NCI-H1436 treated with DMSO at 0.1 percent for 48 hours (cell line): Measurements from ENCODE around the gene MME.

Experiments
- DNase-seq: peaks from one replicate; lab custom pipeline; 2025; lab: John Stamatoyannopoulos, UW

MME gene

DNA sequence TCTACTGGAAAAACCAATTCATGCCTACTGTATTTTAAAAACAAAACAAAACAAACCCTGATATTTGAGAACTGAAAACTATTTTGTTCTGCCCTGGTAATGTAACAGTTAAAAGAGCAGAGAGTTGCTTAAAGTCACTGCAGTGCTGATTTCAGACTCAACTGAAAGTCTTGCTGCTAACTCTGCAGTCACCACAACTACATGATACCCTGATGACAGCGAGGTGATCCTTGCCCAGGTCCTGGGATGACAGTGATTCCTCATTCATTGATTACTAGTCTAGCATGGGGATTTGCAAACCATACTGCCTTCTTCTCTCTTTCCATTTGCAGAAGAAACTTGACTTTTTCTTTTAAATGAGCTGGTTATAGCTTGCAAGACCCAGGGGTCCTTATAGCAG, 67.5 kb downstream of the MME start:
- DNase-seq, result no peak

DNA sequence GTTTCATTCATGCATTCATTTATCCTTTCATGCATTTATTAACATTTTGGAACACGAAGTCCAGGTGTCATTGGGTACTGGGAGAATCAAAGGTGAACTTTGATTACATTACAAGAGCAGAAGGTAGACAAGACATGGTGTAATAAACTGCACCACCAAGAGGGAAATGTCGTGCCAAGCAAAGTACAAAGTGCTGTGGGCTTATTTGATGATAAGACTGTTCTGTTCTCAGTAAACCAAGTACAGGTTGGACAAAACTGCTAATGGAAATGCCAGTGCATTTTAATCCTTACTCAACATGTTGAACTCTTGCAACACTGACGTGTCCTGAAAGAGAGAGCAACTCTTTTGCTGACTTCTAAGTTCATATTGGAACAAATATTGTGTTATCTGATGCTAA, 69.4 kb downstream of the MME start:
- no peak for DNase-seq

DNA sequence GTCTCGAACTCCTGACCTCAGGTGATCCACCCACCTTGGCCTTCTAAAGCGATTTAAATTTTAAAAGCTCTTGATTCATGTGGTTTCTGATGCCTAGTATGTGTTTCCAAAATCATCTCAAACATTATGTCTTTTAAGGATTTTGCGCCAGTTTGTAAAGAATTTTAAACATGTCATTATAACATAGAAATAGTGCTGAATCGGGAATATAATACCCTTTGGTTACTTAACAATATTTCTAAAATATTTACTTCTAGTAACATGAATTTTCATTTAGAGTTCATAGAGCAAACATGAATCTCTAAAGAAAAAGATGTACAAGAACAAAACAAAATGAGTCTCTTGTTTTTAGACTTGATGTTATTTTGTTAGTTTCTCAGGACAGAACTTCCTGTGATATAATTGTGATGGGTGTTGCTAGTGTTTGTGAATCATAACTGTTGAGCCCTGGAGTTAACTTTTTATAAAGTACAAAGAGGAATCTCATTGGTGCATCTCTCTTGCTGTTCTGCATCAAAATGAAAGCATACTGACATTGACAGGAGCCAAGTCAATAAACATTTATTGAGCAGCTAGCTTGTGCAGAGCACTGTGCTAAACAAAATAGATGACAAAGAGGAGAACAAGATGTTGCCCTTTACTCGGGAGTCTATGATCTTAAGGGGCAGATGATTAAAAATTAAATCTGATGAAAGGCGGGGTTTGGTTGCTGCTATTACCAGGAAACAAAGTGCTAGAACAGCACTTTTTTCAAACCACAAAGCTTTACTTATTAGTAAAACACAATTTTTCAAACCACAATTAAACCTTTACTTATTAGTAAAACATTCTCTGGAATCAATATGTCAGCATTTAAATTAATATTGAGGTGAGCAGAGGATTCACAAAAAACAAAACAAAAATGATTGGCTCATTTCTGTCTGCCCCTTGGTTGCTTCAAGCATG, 73.4 kb downstream of the MME start:
- DNase-seq, result no peak

DNA sequence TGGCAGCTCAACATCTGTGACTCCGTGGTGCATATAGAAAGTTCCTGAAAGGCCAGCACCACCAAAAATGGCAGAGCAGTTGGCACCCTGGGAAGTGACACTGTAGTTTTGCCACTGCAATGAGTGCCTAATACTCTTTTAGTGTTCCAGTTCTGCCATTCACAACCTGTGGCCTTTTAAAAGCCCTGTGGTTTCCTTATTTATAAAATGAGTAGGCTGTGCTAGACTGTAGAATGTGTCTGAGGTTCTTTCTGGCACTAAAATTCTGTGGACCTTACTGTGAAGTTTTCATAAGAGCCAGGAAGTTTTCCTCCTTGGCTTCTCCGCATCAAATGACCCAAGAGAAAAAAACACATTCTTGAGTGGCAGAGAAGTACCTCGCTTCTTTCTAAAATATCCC, 74.1 kb downstream of the MME start:
- no peak for DNase-seq

DNA sequence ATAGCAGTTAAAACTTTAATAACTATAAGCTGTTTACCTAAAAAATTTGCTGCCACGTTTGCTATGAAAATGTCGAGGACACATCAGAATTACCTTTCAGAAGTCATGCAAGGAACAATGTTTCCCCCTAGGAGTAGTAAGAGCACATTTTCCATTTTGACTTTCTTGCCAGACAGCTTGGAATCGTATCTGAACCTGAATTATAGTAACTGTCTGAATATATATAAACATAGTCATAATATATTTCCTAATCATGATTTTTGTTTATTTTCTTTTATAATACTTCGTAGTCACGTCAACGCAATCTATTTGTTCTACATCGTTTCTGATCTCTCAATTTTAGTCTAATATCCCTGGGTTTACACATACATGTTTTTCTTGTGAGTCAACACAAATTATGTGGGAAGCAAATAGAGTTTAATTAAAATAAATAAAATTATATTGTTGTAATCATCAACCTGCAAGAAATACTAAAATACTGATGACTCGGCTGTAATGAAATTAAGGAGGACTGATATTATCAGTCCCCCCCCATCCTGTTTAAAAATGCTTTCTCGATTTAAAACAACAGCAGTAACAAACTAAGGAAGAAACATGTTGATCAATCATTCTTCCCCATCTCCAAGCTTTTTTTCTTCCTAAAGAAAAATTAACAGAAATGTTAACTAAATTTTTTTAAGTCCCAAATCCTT, 78.4 kb downstream of the MME start:
- no peak for DNase-seq

DNA sequence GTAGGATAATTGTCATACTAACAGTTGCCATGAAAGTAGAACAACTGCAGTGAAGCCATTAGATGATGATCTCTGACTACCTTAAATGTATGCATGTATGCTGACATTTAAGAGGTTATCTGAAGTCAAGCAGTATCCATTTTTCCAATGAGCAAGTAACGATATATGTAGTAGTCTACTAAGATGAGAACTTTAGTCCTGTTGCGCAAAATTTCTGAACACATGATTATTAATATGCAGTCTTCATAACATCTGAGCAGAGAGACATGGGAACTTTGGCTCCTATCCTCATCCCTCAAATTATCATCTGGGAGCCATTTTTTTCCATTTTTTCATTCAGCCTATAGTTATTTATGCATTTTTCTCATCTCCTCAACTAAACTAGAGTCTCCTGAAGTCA, 79.2 kb downstream of the MME start:
- no peak for DNase-seq

DNA sequence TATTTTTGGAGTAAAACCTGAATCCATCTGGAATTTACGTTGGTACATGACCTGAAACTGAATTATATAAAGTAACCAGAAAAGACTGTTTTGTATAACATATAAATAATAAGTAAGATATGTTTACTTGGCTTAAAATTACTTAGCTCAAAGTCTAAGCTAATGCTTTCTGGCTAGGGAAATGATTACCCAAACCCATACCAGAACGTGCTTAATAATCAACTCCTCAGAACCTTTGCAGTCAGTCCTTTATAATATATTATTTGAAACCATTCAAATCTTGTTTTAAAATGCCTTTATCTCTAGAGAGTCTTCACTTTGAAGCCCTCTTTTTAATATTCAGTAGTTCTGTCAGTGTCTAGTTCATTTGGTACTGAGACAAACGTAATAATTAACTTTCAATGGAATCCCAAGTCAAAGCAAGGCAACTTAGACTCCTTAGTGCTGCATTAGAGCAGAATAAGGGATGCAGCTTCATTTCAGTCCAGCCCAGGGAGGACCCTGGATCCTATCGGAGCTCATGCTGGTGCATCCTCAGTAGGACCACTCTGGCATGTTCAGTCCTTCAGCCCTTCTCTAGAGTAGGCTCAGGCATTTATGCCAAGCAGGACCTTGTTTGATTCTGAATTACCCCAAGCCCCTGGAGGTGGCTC, 81.6 kb downstream of the MME start:
- DNase-seq, result no peak

DNA sequence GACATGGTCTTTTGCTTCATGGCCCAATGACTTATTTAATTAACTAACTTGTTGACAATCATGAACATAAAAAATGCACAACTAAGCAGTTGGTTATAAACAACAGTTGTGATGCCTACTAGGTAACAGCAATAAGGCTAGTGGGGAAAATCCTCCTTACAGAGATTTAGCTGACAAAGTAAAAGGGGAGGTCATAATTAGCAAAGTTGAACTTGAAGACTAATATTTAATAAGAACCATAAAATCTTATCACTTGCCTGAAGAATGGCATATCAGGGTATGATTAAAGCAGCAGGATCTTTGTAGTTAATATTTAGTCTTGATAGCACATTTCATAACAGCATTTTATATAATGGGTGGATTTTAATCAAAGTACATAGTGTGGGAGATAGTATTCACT, 84.2 kb downstream of the MME start:
- no peak for DNase-seq

DNA sequence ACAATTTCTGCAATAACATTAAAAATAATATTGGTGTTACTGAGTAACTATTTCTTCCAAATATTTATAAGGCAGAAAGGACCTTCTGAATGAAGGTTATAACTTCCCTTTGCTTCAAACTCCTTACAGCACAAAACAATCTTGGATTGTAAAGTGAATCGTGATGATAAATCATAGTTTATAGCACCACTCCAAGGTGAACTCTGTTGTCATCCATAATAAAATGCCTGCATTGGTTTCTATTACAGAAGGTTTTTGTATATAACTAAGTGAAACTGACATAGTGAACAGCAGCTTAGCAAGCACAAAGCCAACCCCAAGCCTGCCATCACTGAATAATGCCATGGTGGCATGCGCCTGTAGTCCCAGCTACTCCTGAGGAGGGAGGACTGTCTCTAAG, 86.3 kb downstream of the MME start:
- DNase-seq, result no peak

DNA sequence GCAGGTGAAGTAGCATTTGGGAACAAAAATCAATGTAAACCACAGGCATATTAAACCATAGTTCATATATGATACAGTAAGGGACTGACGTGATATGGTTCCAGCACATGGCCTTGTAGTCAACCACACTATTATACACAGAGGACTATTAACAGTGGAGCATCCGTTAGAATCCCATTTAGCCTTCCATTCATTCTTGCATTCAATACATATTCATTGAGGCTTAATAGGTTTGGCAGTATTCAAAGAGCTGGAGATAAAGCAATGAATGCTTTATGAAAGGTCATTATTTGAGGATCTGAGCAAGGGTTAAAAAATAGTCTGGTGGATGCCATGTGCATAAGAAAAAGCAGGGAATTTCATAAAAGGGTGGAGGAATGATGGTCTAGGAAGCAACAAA, 89.1 kb downstream of the MME start:
- DNase-seq, result no peak

DNA sequence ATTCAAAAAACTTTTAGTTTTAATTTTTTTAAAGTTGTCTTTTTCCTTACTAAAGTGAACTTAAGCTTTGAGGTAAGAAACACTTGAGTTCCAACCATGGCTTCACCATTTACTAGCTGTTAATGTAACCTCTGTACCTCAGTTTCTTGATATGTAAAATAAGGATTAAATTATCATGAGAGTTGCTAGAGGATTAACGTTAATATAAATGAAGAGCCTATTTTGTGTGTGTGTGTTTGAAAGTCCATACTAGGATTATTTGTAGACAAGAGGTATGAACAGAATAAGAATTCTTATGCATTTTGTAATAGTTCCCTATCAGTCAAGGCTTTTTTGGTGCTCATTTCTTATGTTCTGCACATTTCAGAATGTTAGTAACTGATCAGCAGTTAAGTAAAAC, 93.7 kb downstream of the MME start:
- DNase-seq, result no peak

DNA sequence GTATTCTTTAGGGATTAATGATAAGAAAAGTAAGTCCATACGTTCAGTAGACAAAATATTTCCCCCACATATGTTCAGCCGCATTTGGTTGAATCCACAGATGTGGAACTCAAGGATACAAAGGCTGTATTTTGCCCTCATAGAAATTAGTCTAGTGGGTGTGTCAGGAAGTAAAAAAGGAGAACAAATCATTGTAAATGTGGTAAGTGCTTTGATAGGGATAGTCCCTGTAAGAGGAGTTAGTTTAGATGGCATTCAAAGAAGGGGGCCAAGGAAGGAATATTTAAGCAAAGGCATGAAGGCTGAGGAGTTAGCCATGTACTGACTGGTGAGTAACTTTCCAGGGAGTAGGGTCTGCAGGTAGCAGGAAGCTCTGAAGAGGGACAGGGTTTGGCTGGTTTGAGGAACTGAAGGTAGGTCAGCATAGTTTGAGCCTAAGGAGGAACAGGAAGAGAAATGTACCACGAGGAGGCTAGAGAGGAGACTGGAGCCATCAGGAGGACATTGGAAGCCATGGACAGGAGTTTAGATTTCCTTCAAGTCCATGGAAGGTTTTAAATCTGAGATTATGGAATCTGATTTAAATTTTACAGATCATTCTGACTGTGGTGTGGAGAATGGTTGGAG, 98.8 kb downstream of the MME start:
- no peak for DNase-seq

DNA sequence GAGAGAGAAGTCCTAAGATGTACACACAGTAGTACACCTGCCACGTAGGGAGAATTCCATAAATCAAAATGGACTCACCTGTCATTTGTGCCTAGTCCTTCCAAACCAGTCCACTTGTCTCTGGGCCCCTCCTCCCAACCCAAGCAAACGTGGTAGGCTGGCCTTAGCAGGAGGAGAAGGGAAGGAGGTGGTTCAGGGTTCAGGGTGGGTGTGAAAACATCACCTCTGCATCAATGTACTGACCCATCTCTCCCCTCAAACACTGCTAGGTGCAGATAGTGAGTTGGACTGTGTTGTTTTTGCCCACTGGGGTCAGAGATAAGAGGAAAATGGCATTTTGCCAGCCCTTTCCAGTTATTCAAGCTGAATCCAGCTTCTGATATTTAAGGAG, 99.3 kb downstream of the MME start:
- no peak for DNase-seq

DNA sequence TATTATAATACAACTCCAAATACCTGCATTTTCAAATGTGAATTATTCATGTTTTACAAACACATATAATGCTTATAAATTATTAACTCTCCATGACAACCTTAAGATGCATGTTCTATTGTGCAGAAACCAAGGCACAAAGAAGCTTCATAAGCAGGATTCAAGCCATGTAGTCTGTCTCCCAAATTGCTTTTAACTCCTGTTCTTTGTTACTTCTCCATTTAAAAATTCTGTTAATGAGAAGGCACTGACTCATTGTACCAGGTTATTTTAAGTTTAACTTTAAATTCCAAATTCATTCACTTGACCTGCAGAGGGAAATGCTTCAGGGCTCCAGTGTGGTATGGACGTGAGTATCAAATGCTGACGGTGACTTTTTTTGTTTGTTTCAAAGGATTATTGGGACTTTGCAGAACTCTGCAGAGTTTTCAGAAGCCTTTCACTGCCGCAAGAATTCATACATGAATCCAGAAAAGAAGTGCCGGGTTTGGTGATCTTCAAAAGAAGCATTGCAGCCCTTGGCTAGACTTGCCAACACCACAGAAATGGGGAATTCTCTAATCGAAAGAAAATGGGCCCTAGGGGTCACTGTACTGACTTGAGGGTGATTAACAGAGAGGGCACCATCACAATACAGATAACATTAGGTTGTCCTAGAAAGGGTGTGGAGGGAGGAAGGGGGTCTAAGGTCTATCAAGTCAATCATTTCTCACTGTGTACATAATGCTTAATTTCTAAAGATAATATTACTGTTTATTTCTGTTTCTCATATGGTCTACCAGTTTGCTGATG, 100.0 kb downstream of the MME start:
- no peak for DNase-seq

DNA sequence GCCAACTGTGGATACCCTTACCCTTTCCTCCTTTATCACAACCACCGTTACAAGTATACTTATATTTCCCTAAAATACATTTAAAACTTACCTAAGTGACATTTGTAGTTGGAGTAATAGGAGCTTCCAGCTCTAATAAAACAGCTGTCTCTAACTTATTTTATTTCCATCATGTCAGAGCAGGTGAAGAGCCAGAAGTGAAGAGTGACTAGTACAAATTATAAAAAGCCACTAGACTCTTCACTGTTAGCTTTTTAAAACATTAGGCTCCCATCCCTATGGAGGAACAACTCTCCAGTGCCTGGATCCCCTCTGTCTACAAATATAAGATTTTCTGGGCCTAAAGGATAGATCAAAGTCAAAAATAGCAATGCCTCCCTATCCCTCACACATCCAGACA, 102.3 kb downstream of the MME start:
- no peak for DNase-seq

DNA sequence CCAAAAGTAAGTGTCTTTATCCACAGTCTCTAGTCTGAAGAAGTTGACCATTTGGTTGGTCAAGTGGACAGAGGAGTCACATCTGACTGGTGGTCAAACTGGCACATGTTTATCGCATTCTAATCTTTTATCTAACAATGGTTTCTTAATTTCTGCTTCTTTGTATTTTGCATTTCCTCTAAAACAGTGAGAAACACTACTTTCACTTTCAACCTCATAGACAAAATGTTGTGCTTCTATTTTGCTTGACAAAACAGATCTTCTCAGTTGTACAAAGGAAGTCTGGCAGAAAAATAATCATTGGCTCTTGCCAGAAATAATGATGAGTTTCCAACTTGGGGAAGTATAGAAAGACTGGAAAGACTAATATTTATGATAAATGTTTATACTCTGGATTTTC, 103.9 kb downstream of the MME start:
- no peak for DNase-seq

DNA sequence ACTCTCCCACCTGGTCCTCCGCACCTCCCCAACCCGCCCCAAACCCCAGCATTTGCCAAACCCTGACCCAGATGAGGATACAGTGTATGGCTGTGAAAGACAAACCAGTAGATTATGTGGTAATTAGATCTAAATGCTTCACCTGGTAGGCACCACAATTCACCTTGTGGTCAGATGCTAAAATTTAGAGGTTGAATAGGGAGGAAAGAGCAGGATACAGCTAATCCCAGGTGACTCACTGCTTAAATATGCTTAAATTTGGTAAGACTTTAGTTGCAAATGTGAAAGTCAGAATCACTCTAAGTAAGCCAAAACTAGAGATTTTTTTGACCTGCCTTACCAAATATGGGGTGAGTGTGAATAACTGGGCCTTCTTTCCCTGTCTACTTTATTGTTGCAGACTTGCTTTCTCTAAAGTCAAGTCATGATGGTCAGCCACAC, 105.5 kb downstream of the MME start:
- DNase-seq, result no peak

DNA sequence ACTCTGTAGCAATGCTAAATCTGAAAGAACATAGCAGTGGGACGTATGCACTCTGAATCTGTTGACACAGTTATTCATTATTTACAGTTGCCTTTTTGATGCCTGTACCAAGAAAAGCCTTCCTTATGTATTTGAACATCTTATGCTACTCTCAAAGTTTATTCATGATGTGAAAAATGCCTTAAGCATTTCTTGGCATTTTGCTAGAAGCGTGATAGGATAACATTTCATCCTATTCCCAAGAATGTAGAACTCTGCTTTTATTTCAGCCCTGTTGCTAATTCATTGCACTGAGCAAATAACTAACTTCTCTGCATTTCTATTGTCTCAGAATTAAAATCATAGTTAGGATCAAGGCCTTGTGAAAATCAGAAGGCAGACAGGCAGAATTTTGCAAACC, 107.9 kb downstream of the MME start:
- DNase-seq, result no peak

DNA sequence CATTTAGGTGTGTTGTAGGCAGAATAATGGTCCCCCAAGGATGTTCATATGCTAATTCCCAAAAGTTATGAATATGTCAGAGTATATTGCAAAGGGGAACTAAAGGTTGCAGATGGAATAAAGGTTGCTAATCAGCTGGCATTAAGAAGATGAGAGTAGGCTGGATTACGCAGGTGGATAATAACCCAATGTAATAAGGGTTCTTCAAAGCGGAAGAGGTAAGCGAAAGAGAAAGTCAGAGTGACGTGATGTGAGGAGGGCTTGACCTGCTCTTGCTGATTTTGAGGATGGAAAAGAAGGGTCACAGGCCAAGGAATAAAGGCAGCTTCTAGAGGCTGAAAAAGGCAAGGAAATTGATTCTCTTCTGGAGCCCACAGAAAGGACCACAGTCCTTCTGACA, 109.4 kb downstream of the MME start:
- no peak for DNase-seq

DNA sequence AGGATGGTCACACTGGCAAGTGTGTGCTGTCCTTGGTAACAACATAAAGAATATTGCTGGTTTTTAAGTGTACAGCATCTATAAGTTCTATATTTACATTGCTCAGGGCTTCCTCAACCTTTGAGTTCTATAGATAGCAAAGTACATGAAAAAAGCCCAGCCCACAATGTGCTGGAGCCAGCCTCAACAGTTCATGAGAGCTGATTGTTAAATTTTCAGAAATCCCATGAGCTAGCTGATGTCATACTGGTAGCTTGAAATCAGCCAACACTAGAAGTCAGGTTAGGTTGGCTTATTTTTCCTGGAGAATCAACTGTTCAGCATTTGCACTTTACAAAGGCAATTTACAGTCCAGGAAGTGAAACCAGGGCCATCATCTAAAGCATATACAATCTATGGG, 110.6 kb downstream of the MME start:
- no peak for DNase-seq

DNA sequence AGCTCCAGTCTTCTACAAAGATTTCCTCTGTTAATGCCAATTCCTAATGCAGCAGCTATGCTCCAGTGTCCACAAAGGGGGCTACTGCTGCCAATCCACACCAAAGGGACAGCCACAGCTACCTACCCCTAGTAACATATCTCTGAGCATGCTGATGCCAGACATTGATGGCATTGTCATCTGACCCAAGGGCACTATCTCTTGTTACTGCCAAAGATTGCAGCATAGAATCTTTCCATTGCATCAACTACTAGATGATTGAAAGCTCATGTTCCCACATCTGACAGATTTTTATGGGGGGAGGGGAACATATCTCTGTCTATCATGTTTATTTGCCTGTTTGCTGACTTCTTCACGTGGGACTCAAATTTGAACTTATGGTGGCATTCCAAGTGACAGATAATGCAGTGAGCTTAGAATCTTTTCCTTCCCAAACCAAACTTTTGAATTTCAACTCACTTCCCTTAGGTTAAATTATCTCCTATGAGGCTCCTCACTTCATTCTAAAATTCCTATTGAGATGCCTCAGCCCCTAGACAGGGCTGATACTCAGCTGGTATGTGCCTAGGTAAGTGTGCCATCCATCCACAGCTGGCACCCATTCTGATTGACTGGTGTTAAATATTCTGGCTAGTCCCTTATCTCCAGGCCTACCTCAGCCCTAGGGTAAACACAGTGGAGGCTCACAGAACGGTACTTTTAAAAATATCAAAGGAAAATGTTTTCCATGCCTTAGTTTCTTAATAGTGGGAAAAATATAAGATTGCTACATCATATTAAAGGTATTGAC, 113.0 kb downstream of the MME start:
- DNase-seq, result no peak
